ENCODE results near the gene KMT5B.
"Not testable (repeated sequence)": the region's sequence is repeated elsewhere in the genome, so short reads cannot be mapped to it uniquely, and the experiment has no call there.

KMT5B gene

DNA sequence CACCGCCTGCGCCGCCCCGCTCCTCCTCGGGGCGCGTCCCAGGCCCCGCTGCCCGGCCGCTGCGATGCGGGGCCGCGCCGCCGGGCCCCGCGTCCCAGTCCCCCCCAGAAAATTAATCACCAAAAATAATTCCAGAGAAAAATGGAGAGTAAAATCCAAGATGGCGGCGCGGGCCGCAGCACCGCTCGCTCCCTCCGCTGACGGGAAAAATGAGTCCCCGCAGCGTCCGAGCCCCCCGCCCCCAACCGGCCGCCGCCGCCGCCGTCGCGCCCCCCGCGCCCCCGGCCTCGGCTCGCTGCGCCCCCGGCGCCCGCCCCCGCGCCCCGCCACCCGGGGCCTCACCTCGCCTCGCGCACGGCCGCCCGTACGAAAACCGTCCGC, at the start of gene KMT5B:
Gene KMT5B (minus strand): TSS at position 162 of the 381 bp plus-strand sequence. CDS start 23,220 bp downstream, outside the sequence.
- DNase-seq, result no peak

GRCh38 chr11:68262544-68262827, 49.4 kb upstream of the KMT5B start:
- DNase-seq, result no peak

DNA sequence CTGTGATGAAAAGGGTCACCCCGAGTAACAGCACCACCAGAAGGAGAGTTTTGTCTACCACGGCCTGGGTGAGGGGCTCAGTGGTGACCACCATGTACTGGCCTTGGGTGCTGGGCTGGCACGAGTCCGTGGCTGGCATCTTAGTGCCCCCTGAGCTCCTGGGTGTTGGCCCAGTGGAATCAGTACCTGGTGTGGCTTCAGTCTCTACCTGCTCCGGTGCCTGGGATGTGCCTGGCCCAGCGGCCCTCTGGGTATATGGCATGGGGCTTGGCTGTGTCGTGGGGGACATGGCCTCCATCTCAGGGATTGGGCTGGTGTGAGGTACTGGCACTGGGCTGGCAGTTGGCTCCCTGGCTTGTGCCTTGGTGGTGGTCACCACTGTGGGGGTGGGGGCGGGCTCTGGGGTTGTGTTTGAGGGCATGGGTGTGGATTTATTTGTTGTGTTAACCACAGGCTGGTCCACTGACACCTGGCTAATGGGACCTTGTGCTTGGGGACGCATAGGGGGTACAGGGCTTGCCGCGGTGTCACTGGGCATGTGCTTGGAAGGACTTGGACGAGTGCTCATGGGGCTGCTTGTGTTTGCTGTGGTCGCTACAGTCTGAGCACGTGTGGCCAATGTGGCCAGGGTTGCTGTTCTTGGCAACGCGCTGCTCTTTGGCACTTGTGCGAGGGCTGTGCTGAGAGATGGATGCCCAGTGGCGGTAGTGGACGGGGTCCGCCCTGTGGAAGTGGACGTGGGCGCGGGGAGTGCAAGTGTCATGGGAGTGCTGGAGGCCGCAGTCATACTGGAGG, 48.9 kb upstream of the KMT5B start:
- DNase-seq, result no peak

DNA sequence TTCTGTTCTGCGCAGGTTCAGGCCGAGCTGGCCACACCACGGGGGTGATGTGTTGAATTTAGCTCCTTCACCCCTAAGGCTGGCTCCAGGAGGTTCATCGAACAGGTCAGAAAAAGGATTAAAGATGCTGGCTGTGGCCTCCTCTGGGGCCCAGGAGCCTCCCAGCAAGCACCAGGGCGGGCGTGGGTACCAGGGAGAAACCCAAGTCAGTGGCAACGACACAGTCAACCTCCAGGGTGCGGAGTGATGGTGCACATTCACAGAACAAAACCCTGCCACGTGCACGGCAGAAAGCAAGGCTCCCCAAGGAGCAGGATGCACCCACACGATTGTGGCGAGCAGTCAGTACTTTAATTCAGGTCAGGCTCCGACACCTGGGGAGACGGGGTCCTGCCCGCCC, 47.9 kb upstream of the KMT5B start:
- DNase-seq, result no peak

DNA sequence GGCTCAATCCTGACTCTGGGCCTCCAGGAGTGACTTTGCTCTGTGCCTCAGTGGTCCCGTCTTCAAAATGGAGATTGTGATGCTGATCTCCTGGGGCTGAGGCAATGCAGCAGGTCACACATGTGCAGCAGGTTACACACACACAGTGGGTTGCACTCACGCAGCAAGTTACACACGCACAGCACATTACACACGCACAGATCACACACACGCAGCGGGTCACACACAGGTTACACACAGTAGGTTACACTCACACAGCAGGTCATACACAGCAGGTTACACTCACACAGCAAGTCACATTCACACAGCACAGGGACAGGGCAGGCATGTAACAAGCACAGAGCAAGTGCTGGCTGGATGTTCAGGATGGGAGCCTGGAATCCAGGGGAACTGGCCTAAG, 47.4 kb upstream of the KMT5B start:
- no peak for DNase-seq

- DNase-seq, result no peak
These were observed 46.2 kb upstream of the KMT5B start for GRCh38 chr11:68259122-68259959.

DNA sequence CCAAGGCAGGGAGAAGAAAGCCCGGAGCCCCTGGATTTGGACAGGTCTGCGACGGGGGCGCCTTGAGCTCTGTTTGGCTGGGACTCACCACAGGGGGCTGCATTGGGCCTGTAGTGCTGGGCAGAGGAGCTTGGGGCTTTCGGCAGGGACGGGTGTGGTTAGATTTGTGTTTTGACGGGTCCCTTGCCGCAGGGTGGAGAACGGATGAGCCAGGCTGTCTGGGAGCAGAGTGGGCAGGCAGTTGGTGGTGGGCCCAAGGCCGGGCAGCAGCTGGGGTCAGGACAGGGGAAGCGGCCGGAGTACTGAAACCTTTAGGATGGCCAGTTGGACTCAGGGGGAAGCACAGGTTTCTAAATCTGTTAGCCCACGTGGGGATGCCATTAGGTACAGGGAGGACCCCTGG, 45.3 kb upstream of the KMT5B start:
- DNase-seq, result no peak

- peak; percentile 88 to 89 for DNase-seq
These were observed 44.6 kb upstream of the KMT5B start for GRCh38 chr11:68257477-68258362.

DNA sequence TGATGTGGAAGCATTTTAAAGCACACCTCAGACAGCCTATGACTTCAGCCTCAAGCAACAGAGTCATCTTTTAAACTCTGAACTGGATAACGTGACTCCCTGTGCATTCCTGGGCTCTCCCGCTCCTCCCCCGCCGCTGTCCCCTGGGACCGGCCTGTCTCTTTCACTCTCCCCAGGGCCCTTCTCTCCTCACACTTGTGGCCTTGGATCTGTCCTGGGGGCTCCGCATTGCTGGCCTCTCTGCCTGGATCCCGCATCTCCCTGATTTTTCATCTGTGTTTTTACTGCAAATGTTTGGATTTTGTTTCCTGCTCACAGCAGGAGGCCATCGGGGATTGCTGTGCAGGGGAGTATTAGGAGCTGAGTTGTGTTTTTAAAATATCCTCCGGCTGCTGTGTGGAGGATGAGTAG, 43.2 kb upstream of the KMT5B start:
- DNase-seq, result no peak

DNA sequence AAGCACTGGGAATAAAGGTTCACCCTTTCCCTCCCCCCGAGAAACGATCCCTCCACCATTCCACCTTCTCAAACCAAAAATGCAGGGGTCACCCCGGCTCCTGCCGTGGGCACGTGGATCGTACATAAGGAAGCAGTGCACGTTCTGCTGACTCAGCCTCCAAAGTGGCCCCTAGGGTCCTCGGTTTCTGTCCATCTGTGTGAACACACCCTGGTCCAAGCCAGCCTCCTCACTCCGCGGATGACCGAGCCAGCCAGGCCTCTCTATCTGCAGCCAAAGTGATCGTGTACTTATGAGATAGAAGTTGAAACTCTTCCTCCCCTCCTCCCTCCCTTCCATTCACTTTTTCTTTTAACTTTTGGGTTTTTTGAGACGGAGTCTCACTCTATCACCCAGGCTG, 42.4 kb upstream of the KMT5B start:
- DNase-seq, result no peak

DNA sequence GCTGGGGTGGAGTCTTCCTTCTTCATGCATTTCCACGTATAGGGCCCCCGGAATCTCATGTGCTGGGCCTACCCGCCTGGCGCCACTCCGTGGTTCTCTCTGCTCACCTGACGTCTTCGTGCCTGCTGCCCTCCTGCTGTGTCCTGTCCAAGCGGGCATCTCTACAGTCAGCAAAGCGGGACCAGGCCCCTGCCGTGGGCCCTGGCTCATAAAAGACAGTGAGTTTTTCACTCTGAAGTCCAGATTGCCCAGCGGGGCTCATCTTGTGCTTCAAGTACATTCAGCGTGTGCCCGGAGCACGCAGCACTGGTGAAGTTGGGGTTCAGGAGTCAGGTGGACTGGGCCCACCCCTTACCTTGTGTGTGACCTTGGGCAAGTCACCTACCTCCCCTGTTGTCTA, 41.3 kb upstream of the KMT5B start:
- no peak for DNase-seq

- DNase-seq, result no peak
These were observed 38.7 kb upstream of the KMT5B start for GRCh38 chr11:68251765-68252164.

- DNase-seq, result not testable (repeated sequence)
These were observed 31.8 kb upstream of the KMT5B start for GRCh38 chr11:68244912-68245311.

GRCh38 chr11:68243847-68244246, 30.8 kb upstream of the KMT5B start:
- DNase-seq, result not testable (repeated sequence)

- DNase-seq, result no peak
These were observed 29.5 kb upstream of the KMT5B start for GRCh38 chr11:68242616-68243015.

GRCh38 chr11:68231621-68232020, 18.5 kb upstream of the KMT5B start:
- no peak for DNase-seq

DNA sequence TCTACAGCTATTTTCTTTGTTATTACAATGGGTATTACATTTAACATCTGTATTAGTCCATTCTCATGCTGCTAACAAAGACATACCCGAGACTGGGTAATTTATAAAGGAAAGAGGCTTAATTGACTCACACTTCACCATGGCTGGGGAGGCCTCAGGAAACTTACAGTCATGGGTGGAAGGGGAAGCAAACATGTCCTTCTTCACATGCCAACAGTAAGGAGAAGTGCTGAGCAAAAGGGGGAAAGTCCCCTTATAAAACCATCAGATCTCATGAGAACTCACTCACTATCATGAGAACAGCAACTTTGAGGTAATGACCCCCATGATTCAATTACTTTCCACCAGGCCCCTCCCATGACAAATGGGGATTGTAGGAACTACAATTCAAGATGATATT, 16.5 kb upstream of the KMT5B start:
- no peak for DNase-seq

DNA sequence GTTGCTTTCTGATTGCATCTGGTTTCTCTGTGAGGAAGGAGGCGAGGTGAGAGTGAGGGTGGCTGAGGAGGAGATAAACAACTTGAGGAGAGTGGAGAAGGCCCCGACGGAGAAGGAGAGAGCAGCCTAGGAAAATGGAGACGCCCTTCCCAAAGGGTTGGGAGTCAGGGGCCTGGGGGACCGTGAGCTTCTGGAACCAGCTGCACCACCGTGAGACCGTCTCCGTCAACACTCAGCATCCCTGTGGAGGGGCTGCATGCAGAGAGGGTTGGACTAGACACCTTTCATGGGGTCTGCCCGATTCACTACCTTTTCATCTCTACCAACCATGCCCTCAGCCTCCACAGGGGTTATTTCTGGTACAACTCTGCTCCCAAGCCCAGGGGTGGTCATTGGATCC, 13.3 kb upstream of the KMT5B start:
- no peak for DNase-seq

- DNase-seq, result no peak
These were observed 11.5 kb upstream of the KMT5B start for GRCh38 chr11:68224606-68225005.

- DNase-seq, result no peak
These were observed 10.2 kb upstream of the KMT5B start for GRCh38 chr11:68223275-68223674.

GRCh38 chr11:68221406-68221805, 8.3 kb upstream of the KMT5B start:
- DNase-seq, result no peak

- DNase-seq, result no peak
These were observed 3.3 kb upstream of the KMT5B start for GRCh38 chr11:68216171-68216938.
